ENCODE data around the gene CNDP2. TPM values are rescaled to one million over a fixed set of nuclear protein-coding genes. Genes with fewer than 3 reads are reported as not detected.

Gene CNDP2
- total and polyA plus RNA-seq, 9 donors: 27.5 to 82.3 (median 59.5) TPM

DNA sequence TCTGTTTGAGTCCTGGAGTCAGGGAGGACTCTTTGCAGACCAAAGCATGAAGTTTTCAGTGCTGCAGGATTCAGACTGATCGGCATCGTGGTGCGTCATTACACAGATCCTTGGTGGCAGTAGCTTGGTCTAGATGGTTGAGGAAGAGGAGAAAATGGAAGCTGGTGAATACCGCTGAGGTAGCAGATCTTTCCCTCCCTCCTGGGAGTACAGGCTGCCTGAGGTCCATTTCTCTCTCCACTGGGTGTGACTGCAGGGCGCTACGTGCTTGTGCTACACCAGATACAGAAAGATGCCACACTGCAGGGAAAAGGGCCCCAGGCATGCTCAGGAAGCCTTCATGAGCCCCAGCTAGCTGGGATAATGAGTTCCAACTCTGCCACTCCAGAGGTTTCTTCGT lies 34.9 kb downstream of the CNDP2 start:
- H3K27me3 ChIP-seq (ENCODE audit: control insufficient read depth, insufficient read depth, low read length): no peaks in the 10 kb centered on the region
- no peak overlapping the region for H3K27ac ChIP-seq (ENCODE audit: low read length)
- no peak overlapping the region for H3K4me3 ChIP-seq (ENCODE audit: low read length)
- no peaks in the 10 kb centered on the region for H3K36me3 ChIP-seq (ENCODE audit: control insufficient read depth, insufficient read depth, low read length)
- H3K9me3 ChIP-seq (replicated peaks; ENCODE audit: control insufficient read depth, low read depth, low read length): no peaks in the 10 kb centered on the region
- no peak for DNase-seq
- H3K4me1 ChIP-seq (ENCODE audit: control insufficient read depth, insufficient read depth, low read length): no peaks in the 10 kb centered on the region
- WGBS (ENCODE audit: insufficient coverage): 84% methylated on average over 6 of the region's 7 CpGs

DNA sequence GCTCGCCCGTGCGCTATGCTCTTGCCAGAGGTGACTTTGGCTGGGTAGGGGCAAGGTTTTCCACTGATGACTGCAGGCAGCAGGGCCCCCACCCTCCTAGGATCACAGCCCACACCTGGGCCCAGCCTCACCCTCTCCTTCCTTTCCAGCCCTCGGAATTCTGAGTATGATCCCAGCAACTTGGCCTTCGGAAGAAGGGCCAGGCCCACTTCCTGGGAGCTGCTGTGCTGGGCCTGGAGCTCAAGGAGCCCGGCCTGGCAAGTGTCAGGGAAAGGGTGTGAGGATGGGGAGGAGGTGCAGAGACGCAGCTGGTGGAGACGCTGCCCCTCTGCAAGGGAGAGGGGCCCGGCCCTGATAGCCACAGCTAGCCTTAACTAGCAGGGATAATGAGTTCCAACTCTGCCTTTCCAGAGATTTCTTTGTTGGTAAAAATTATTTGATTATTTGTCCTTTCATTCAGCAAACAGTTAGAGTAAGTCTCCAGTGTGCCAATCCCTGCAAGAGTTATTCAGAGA lies 36.4 kb downstream of the CNDP2 start:
- Histone ChIP-seq H3K27ac (ENCODE audit: low read length) (no peak overlapping the region), H3K9me3 (replicated peaks; ENCODE audit: control insufficient read depth, low read depth, low read length) (no peaks in the 10 kb centered on the region), H3K27me3 (ENCODE audit: control insufficient read depth, insufficient read depth, low read length) (no peaks in the 10 kb centered on the region), H3K4me1 (ENCODE audit: control insufficient read depth, insufficient read depth, low read length) (no peaks in the 10 kb centered on the region), H3K36me3 (ENCODE audit: control insufficient read depth, insufficient read depth, low read length) (no peaks in the 10 kb centered on the region), H3K4me3 (ENCODE audit: low read length) (no peak overlapping the region)
- DNase-seq: no peak
- 35% methylated on average over 6 of the region's 9 CpGs for WGBS (ENCODE audit: insufficient coverage)

DNA sequence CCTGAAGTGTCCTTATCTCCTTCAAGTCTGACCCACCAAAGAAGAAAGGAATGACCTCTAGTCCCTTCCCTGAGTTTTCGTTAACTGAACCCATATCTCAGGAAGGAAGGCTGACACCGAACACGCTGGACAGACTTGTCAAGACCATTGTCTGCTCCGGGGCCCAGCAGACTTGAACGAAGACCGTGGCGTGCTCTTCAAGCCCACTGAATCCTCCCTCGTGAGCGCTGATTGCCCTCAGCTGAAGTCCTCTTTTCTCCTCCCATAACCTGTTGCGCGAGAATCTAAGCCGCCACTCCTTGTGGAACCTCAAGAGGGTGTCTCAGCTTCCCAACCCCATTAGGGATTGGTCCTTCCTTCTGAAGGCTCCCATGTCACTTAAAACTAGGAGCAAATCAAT lies 37.5 kb downstream of the CNDP2 start:
- no peaks in the 10 kb centered on the region for H3K4me1 ChIP-seq (ENCODE audit: control insufficient read depth, insufficient read depth, low read length)
- H3K9me3 ChIP-seq (replicated peaks; ENCODE audit: control insufficient read depth, low read depth, low read length): no peaks in the 10 kb centered on the region
- H3K36me3 ChIP-seq (ENCODE audit: control insufficient read depth, insufficient read depth, low read length): no peaks in the 10 kb centered on the region
- no peak overlapping the region for H3K4me3 ChIP-seq (ENCODE audit: low read length)
- no peaks in the 10 kb centered on the region for H3K27me3 ChIP-seq (ENCODE audit: control insufficient read depth, insufficient read depth, low read length)
- H3K27ac ChIP-seq (ENCODE audit: low read length): no peak overlapping the region
- WGBS (ENCODE audit: insufficient coverage): 92% methylated on average over 12 of the region's 12 CpGs
- DNase-seq: no peak

GRCh38 chr18:74534150-74534969 lies 38.2 kb downstream of the CNDP2 start, which contains the start of gene CNDP1:
TSS of gene CNDP1 (plus strand) at chr18:74534500. CDS start at chr18:74534668, 168 bp downstream.
- H3K36me3 ChIP-seq (ENCODE audit: control insufficient read depth, insufficient read depth, low read length): no peaks in the 10 kb centered on the region
- no peaks in the 10 kb centered on the region for H3K9me3 ChIP-seq (replicated peaks; ENCODE audit: control insufficient read depth, low read depth, low read length)
- WGBS (ENCODE audit: insufficient coverage): 83% methylated on average over 15 of the region's 21 CpGs
- H3K4me3 ChIP-seq (ENCODE audit: low read length): no peak within 1 kb of the TSS
- H3K4me1 ChIP-seq (ENCODE audit: control insufficient read depth, insufficient read depth, low read length): no peaks in the 10 kb centered on the region
- no peak for DNase-seq
- H3K27me3 ChIP-seq (ENCODE audit: control insufficient read depth, insufficient read depth, low read length): no peaks in the 10 kb centered on the region
- no peak within 1 kb of the TSS for H3K27ac ChIP-seq (ENCODE audit: low read length)

DNA sequence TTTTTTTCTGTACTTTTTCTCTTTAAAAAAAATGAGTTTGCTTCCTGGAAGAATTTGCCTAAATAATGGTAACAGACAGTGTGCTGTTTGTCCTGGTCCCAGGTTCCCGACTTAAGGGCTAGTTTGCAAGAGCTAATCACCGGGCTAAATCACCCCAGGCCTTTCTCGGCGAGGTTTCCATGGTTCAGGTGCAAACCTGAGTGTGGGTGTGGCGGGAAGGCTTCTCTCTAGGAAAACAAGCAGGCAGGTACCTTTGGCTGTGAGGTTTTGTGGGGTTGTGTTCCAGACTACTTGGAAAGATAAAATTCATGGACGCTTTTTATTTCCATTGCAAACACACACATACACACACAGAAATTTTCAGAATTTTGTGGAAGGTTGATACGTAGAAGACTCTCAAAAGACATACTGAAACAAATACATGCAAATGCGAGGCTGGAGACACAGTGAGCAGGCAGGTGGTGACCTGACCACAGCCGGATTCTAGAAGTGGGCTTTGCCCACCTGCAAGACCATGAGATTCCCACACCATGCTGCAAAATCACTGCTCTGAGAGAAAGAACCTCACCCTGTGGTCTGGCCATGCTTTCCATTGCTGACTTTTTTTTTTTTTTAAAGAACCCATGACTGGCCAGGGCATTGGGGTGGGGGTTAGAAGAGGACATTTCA lies 39.0 kb downstream of the CNDP2 start:
- no peaks in the 10 kb centered on the region for H3K27me3 ChIP-seq (ENCODE audit: control insufficient read depth, insufficient read depth, low read length)
- no peaks in the 10 kb centered on the region for H3K9me3 ChIP-seq (replicated peaks; ENCODE audit: control insufficient read depth, low read depth, low read length)
- no peak for DNase-seq
- no peak overlapping the region for H3K27ac ChIP-seq (ENCODE audit: low read length)
- 90% methylated on average over 6 of the region's 9 CpGs for WGBS (ENCODE audit: insufficient coverage)
- H3K4me1 ChIP-seq (ENCODE audit: control insufficient read depth, insufficient read depth, low read length): no peaks in the 10 kb centered on the region
- H3K4me3 ChIP-seq (ENCODE audit: low read length): no peak overlapping the region
- H3K36me3 ChIP-seq (ENCODE audit: control insufficient read depth, insufficient read depth, low read length): no peaks in the 10 kb centered on the region

- Histone ChIP-seq H3K36me3 (ENCODE audit: control insufficient read depth, insufficient read depth, low read length) (no peaks in the 10 kb centered on the region), H3K4me1 (ENCODE audit: control insufficient read depth, insufficient read depth, low read length) (peaks cover 2% of the 10 kb centered on the region), H3K4me3 (ENCODE audit: low read length) (no peak overlapping the region), H3K9me3 (replicated peaks; ENCODE audit: control insufficient read depth, low read depth, low read length) (no peaks in the 10 kb centered on the region), H3K27me3 (ENCODE audit: control insufficient read depth, insufficient read depth, low read length) (no peaks in the 10 kb centered on the region), H3K27ac (ENCODE audit: low read length) (no peak overlapping the region)
- WGBS (ENCODE audit: insufficient coverage): 64% methylated on average over 11 of the region's 11 CpGs
- DNase-seq: no peak
Observed at GRCh38 chr18:74539289-74539688, 43.1 kb downstream of the CNDP2 start.

- DNase-seq: no peak
- H3K27me3 ChIP-seq (ENCODE audit: control insufficient read depth, insufficient read depth, low read length): no peaks in the 10 kb centered on the region
- WGBS (ENCODE audit: insufficient coverage): 55% methylated on average over 15 of the region's 20 CpGs
- H3K4me3 ChIP-seq (ENCODE audit: low read length): no peak overlapping the region
- H3K9me3 ChIP-seq (replicated peaks; ENCODE audit: control insufficient read depth, low read depth, low read length): no peaks in the 10 kb centered on the region
- H3K27ac ChIP-seq (ENCODE audit: low read length): no peak overlapping the region
- H3K36me3 ChIP-seq (ENCODE audit: control insufficient read depth, insufficient read depth, low read length): no peaks in the 10 kb centered on the region
- H3K4me1 ChIP-seq (ENCODE audit: control insufficient read depth, insufficient read depth, low read length): peaks cover 9% of the 10 kb centered on the region
Observed at GRCh38 chr18:74540652-74541421, 44.7 kb downstream of the CNDP2 start.

DNA sequence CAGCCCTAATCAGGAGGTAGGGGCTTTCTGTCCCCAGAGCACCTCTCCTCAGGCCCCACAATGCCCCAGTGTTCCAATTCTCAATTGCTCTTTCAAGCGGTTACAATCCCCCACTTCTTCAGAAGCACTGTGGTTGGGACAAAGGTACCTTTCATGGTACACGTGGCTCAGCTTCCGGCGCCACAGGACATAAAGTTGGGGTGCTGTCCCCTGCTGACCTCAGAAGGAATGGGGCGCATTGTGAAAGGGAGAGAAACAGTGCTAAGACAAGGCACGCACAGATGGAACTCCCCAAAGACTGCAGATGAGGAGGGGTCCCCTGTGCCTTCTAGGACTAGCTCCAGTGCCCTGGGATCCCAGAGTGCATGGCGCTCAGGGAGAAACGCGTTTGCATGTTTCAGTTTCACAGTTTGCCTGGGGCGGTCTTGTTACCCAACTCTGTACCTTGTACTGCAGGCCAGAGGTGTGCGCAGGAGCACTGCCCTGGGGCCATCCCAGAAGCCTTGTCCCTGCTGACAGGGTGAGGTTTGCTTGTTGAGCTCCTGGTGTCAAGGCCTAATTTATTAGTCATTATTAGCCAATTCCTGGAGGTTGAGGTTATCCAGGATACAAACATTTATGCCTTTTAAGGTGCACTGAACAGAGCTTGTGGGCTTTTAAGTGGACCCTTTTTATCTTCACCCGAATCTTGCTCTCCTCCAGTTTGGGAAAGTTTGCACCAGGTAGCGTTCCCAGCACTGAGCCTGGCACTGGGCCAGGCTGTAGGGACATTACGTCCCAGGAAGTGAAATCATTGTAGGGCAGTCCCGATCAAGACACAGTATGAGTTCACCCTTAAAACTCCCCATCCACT lies 45.8 kb downstream of the CNDP2 start:
- 73% methylated on average over 11 of the region's 15 CpGs for WGBS (ENCODE audit: insufficient coverage)
- Histone ChIP-seq H3K4me1 (ENCODE audit: control insufficient read depth, insufficient read depth, low read length) (peaks cover 17% of the 10 kb centered on the region), H3K36me3 (ENCODE audit: control insufficient read depth, insufficient read depth, low read length) (no peaks in the 10 kb centered on the region), H3K9me3 (replicated peaks; ENCODE audit: control insufficient read depth, low read depth, low read length) (no peaks in the 10 kb centered on the region), H3K27ac (ENCODE audit: low read length) (no peak overlapping the region), H3K4me3 (ENCODE audit: low read length) (no peak overlapping the region), H3K27me3 (ENCODE audit: control insufficient read depth, insufficient read depth, low read length) (no peaks in the 10 kb centered on the region)
- DNase-seq: no peak

DNA sequence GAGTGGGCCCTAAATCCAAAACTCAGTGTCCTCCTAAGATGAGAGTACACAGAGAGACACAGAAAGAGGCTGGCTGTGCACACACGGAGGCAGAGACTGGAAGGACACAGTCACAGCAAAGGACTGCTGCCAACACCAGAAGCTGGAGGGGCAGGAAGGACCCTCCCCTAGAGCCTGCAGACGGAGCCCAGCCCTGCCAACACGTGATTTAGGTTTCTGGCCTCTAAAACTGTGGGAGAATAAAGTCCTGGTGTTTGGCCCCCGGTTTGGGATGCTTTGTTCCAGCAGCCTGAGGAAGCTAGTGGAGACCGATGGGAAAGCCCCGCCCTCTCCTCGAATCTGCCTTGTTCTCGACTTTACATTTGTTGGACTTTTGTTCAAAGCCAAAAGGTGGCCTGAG lies 48.7 kb downstream of the CNDP2 start:
- Histone ChIP-seq H3K4me3 (ENCODE audit: low read length) (no peak overlapping the region), H3K27me3 (ENCODE audit: control insufficient read depth, insufficient read depth, low read length) (no peaks in the 10 kb centered on the region), H3K27ac (ENCODE audit: low read length) (no peak overlapping the region), H3K36me3 (ENCODE audit: control insufficient read depth, insufficient read depth, low read length) (no peaks in the 10 kb centered on the region), H3K9me3 (replicated peaks; ENCODE audit: control insufficient read depth, low read depth, low read length) (peaks cover 12% of the 10 kb centered on the region), H3K4me1 (ENCODE audit: control insufficient read depth, insufficient read depth, low read length) (peaks cover 20% of the 10 kb centered on the region)
- DNase-seq: no peak
- 44% methylated on average over 8 of the region's 8 CpGs for WGBS (ENCODE audit: insufficient coverage)
